Activated CD8-positive, alpha-beta T cell treated with anti-CD3 and anti-CD28 coated beads, Interleukin-2, amount 10 ng/mL, durations not matched to agents 7 days and 5 days (primary cell): ENCODE results near the gene MINDY4. TPM values are rescaled to one million over a fixed set of nuclear protein-coding genes. Genes with fewer than 3 reads are reported as not detected.
"Not testable (repeated sequence)": the region's sequence is repeated elsewhere in the genome, so short reads cannot be mapped to it uniquely, and the experiment has no call there.

Experiments
- ATAC-seq: fragments of 150-1000 bp; cut with Tn5 transposase; one replicate; pipeline ENCODE4 v1.10.0; 2021; ENCODE audit warnings: moderate library complexity
- CTCF ChIA-PET: fragments of 350-600 bp; sonication (Branson Sonifier 250); formaldehyde crosslinking; loops from one replicate; lab custom pipeline; 2021; ENCODE audit warnings: antibody characterized with exemption; lab: Charles Lee
- POLR2A ChIA-PET: fragments of 350-600 bp; sonication (Branson Sonifier 250); formaldehyde crosslinking; loops from one replicate; lab custom pipeline; 2021; ENCODE audit warnings: antibody characterized with exemption; lab: Charles Lee
- DNase-seq: peaks from one replicate; pipeline ENCODE4 v3.0.0-alpha.2; 2020
- H3K27ac Mint-ChIP-seq: one replicate; pipeline ENCODE4 v1.8.0; 2021; ENCODE audit warnings: mild to moderate bottlenecking, mixed read lengths
- H3K27me3 Mint-ChIP-seq: one replicate; pipeline ENCODE4 v1.8.0; 2021; ENCODE audit warnings: low read depth, mixed read lengths
- H3K36me3 Mint-ChIP-seq: one replicate; pipeline ENCODE4 v1.8.0; 2021; ENCODE audit warnings: low read depth, mixed read lengths
- H3K4me1 Mint-ChIP-seq: one replicate; pipeline ENCODE4 v1.8.0; 2021; ENCODE audit warnings: low read depth, mixed read lengths
- H3K4me3 Mint-ChIP-seq: one replicate; pipeline ENCODE4 v1.8.0; 2021; ENCODE audit warnings: mild to moderate bottlenecking, mixed read lengths
- H3K9me3 Mint-ChIP-seq: one replicate; pipeline ENCODE4 v1.8.0; 2022; ENCODE audit warnings: mixed read lengths; ENCODE audit not compliant: insufficient read depth
- total RNA-seq, 2 experiments: library from RNA; stranded (reverse); gene quantifications; one replicate each; pipeline ENCODE4 v1.2.3, GENCODE V29; 2021

Gene MINDY4
- total RNA-seq, 2 experiments from 2014 or later = 1.3 to 1.5 TPM

DNA sequence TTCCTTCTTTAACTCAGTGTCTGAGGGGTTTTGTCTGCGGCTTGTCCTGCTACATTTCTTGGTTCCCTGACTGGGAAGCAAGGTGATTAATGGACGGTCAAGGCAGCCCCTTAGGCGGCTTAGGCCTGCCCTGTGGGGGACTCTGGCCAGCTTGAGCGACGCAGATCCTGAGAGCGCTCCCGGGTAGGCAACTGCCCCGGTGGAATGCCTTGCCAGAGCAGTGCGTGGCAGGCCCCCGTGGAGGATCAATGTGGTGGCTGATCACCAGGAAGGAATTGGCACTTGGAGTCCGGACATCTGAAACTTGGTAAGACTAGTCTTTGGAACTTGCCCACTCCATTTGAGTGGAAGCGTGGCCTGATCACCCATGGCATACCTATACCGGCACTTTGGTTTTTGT, 36.7 kb downstream of the MINDY4 start:
- H3K36me3 Mint-ChIP-seq, H3K4me3 Mint-ChIP-seq, H3K9me3 Mint-ChIP-seq, POLR2A ChIA-PET, DNase-seq, CTCF ChIA-PET, H3K4me1 Mint-ChIP-seq, H3K27me3 Mint-ChIP-seq, ATAC-seq, H3K27ac Mint-ChIP-seq: not testable (repeated sequence)

- ChIA-PET CTCF (interaction anchor here (1.2 kb wide), 1 partner anchor 173 kb away, joined by 4 read pairs; no protein-coding TSS in a partner anchor), POLR2A (no interaction called here)
- no peak for DNase-seq
- no peak for ATAC-seq
- H3K4me3 Mint-ChIP-seq = no peak overlapping the region
- H3K36me3 Mint-ChIP-seq = no peaks in the 10 kb centered on the region
- H3K27ac Mint-ChIP-seq = no peak overlapping the region
- H3K9me3 Mint-ChIP-seq = no peaks in the 10 kb centered on the region
- no peaks in the 10 kb centered on the region for H3K27me3 Mint-ChIP-seq
- H3K4me1 Mint-ChIP-seq = no peaks in the 10 kb centered on the region
These were observed 39.8 kb downstream of the MINDY4 start for GRCh38 chr7:30810986-30811385.

DNA sequence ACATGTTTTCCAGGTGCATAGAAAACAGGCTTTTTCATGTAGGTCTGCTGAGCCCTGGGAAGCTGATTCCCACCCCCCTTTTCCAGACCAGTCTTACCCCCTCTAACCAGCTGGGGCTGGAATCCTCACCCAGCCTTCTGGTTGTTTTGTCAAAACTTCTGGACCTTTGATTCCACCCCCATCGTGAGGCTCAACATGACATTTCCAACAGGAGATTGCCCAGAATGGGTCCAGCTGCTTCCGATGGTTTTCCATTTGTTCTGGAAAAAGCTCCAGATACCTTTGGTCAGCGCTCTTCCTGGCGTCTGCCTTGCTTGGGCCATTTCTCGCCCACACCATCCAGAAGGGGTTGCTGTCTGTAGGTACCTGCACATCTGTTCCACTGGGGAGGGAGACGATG, 41.5 kb downstream of the MINDY4 start:
- H3K36me3 Mint-ChIP-seq = no peaks in the 10 kb centered on the region
- ChIA-PET CTCF (interaction anchor here (1.3 kb wide), 1 partner anchor 11 kb away, joined by 3 read pairs; no protein-coding TSS in a partner anchor), POLR2A (no interaction called here)
- H3K4me1 Mint-ChIP-seq = no peaks in the 10 kb centered on the region
- no peak overlapping the region for H3K27ac Mint-ChIP-seq
- H3K9me3 Mint-ChIP-seq = no peaks in the 10 kb centered on the region
- DNase-seq (no peak), ATAC-seq (no peak)
- H3K4me3 Mint-ChIP-seq = no peak overlapping the region
- H3K27me3 Mint-ChIP-seq = no peaks in the 10 kb centered on the region

DNA sequence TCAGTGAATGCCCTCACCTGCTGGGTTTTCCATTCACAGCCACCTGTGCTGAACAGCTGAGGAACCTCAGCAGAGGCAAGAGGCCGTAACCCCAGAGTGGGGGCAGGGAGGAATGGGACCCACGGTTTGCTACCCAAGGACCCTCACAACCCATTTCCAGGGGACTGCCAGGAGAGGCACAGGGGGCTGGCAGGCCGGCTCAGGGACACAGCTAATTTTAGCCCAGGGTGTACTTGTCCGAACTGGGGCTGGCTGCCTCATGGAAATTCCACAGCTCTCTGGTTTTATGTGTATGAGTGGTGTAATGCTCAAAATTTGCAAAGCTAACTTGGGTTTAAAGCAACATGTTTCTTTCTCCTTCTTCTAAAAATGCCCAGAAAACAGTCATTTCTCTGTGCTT, 42.2 kb downstream of the MINDY4 start:
- ATAC-seq (no peak), DNase-seq (no peak)
- Mint-ChIP-seq H3K4me3 (no peak overlapping the region), H3K4me1 (no peaks in the 10 kb centered on the region), H3K36me3 (no peaks in the 10 kb centered on the region), H3K27ac (no peak overlapping the region), H3K27me3 (no peaks in the 10 kb centered on the region), H3K9me3 (no peaks in the 10 kb centered on the region)
- CTCF ChIA-PET = interaction anchor here (1.2 kb wide), 1 partner anchor 13 kb away, joined by 3 read pairs; no protein-coding TSS in a partner anchor
- POLR2A ChIA-PET = no interaction called here

GRCh38 chr7:30814700-30815387, 43.6 kb downstream of the MINDY4 start:
- Mint-ChIP-seq H3K9me3 (no peaks in the 10 kb centered on the region), H3K36me3 (no peaks in the 10 kb centered on the region), H3K27ac (no peak overlapping the region), H3K27me3 (no peaks in the 10 kb centered on the region), H3K4me3 (no peak overlapping the region), H3K4me1 (no peaks in the 10 kb centered on the region)
- ChIA-PET CTCF (interaction anchor here (1.2 kb wide), 2 partner anchors 13 to 14 kb away, joined by 3 read pairs; no protein-coding TSS in a partner anchor), POLR2A (no interaction called here)
- ATAC-seq = no peak
- DNase-seq = no peak

DNA sequence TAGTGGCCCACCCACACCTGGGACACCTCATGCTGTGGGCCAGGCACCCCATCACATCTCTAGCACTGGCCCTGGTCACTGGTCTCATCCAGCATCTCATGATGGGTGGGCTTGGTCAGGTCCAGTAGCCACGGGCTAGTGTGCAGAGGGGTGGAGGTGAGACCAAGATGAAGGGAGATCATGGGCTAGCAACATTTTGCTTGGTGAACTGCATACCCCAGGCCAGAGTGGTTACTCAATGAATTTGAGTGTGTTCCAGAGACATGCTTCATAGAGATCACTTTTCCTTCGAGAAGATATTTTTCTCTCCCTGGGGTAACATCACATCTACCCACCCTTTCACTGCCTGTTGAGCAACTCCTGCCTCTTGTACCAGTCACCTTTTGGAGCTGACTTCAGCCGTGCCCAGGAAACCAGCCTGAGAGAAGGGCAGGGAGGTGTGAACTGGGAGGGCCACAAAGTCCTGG, 44.2 kb downstream of the MINDY4 start:
- CTCF ChIA-PET = interaction anchor here (1.2 kb wide), 1 partner anchor 14 kb away, joined by 3 read pairs; no protein-coding TSS in a partner anchor
- no peak for DNase-seq

GRCh38 chr7:30815951-30816644, 44.9 kb downstream of the MINDY4 start:
- ChIA-PET POLR2A (no interaction called here), CTCF (interaction anchor here (1.2 kb wide), 1 partner anchor 15 kb away, joined by 3 read pairs; no protein-coding TSS in a partner anchor)
- DNase-seq = no peak

More for the DNA sequence above, 44.2 kb downstream of the MINDY4 start:
- ATAC-seq = no peak
- Mint-ChIP-seq H3K4me1 (no peaks in the 10 kb centered on the region), H3K27ac (no peak overlapping the region), H3K36me3 (no peaks in the 10 kb centered on the region), H3K4me3 (no peak overlapping the region), H3K9me3 (no peaks in the 10 kb centered on the region), H3K27me3 (no peaks in the 10 kb centered on the region)
- POLR2A ChIA-PET = no interaction called here

DNA sequence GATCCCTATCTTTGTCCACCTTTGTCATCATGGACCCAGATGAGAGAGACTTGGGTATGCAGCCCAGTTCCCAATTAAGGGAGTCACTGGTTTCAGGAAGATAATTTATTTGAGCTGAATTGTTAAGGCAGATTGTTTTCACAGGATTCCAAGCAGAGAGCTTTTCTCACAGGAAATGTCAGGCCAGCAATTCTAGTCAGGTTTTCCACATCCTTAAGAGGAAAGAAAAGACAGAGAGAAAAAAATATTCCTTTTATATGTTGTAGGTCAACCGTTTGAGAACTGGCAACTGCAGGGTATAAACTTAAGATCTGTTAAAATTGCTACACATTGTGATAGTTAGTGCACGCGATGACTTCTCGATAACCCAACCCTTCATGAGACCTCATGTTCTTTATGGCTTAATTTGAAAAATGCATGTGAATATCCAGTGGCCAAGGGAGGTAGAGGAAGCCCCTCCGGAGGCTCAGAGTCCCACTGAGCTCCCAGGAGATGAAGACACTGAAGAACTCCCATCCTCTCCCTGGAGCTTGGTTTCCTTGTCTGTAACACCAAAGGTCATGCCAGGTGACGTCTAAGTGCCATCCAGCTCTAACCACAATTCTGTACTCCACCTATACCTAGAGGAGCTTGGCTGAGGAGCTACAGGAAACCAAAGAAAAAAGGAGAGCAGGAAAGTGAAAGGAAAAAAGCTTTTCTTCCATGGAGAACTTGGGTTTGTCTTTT, 45.6 kb downstream of the MINDY4 start:
- H3K27me3 Mint-ChIP-seq = no peaks in the 10 kb centered on the region
- ChIA-PET CTCF (no interaction called here), POLR2A (no interaction called here)
- H3K36me3 Mint-ChIP-seq = no peaks in the 10 kb centered on the region
- no peak overlapping the region for H3K4me3 Mint-ChIP-seq
- no peaks in the 10 kb centered on the region for H3K9me3 Mint-ChIP-seq
- DNase-seq (no peak), ATAC-seq (no peak)
- no peaks in the 10 kb centered on the region for H3K4me1 Mint-ChIP-seq
- H3K27ac Mint-ChIP-seq = no peak overlapping the region

More at GRCh38 chr7:30815951-30816644, 44.9 kb downstream of the MINDY4 start:
- H3K27ac Mint-ChIP-seq = no peak overlapping the region
- no peaks in the 10 kb centered on the region for H3K4me1 Mint-ChIP-seq
- ATAC-seq = no peak
- H3K36me3 Mint-ChIP-seq = no peaks in the 10 kb centered on the region
- no peaks in the 10 kb centered on the region for H3K9me3 Mint-ChIP-seq
- H3K27me3 Mint-ChIP-seq = no peaks in the 10 kb centered on the region
- H3K4me3 Mint-ChIP-seq = no peak overlapping the region

DNA sequence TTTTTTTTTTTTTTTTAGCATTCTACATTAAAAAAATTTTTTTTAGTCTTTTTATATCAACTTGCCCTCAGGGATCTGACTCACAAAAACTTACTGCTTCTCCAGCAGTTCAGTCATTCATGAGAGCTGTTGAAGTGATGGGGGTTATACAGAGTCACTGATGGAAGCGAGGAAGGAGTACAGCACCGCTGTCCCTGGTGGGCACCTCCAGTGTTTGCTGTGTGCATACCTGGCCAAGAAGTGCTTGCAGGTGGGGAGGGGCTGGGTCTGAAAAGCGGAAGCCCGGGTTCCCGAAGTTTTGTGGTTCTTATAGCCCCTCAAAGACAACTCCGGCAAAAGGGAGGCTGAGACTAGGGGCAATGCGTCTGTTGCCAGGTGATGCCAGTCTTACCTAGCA, 46.2 kb downstream of the MINDY4 start:
- H3K4me3 Mint-ChIP-seq = no peak overlapping the region
- no peaks in the 10 kb centered on the region for H3K36me3 Mint-ChIP-seq
- ChIA-PET POLR2A (no interaction called here), CTCF (no interaction called here)
- ATAC-seq (no peak), DNase-seq (no peak)
- no peak overlapping the region for H3K27ac Mint-ChIP-seq
- H3K27me3 Mint-ChIP-seq = no peaks in the 10 kb centered on the region
- H3K9me3 Mint-ChIP-seq = no peaks in the 10 kb centered on the region
- no peaks in the 10 kb centered on the region for H3K4me1 Mint-ChIP-seq

GRCh38 chr7:30824821-30825720, 53.9 kb downstream of the MINDY4 start:
- ChIA-PET POLR2A (interaction anchor here (0.6 kb wide), 1 partner anchor 347 kb away, joined by 3 read pairs; the partner anchor contains the start of gene NOD1), CTCF (no interaction called here)
- peaks cover 2% of the 10 kb centered on the region for H3K36me3 Mint-ChIP-seq
- H3K4me3 Mint-ChIP-seq = no peak overlapping the region
- H3K27ac Mint-ChIP-seq = no peak overlapping the region
- DNase-seq = no peak
- H3K27me3 Mint-ChIP-seq = no peaks in the 10 kb centered on the region
- no peaks in the 10 kb centered on the region for H3K9me3 Mint-ChIP-seq
- no peaks in the 10 kb centered on the region for H3K4me1 Mint-ChIP-seq
- no peak for ATAC-seq

GRCh38 chr7:30826181-30826580, 55.0 kb downstream of the MINDY4 start:
- ChIA-PET CTCF (no interaction called here), POLR2A (no interaction called here)
- H3K27ac Mint-ChIP-seq = no peak overlapping the region
- DNase-seq (no peak), ATAC-seq (no peak)
- no peaks in the 10 kb centered on the region for H3K27me3 Mint-ChIP-seq
- peaks cover under 1% of the 10 kb centered on the region for H3K9me3 Mint-ChIP-seq
- no peak overlapping the region for H3K4me3 Mint-ChIP-seq
- H3K4me1 Mint-ChIP-seq = no peaks in the 10 kb centered on the region
- peaks cover 2% of the 10 kb centered on the region for H3K36me3 Mint-ChIP-seq
